ENCODE measurements around the gene SMU1. TPM values are rescaled to one million over a fixed set of nuclear protein-coding genes. Genes with fewer than 3 reads are reported as not detected.
"Not testable (repeated sequence)": the region's sequence is repeated elsewhere in the genome, so short reads cannot be mapped to it uniquely, and the experiment has no call there.

Gene SMU1
- polyA plus RNA-seq, 3 donors, result 4.7 to 13.9 (median 10.5) TPM

DNA sequence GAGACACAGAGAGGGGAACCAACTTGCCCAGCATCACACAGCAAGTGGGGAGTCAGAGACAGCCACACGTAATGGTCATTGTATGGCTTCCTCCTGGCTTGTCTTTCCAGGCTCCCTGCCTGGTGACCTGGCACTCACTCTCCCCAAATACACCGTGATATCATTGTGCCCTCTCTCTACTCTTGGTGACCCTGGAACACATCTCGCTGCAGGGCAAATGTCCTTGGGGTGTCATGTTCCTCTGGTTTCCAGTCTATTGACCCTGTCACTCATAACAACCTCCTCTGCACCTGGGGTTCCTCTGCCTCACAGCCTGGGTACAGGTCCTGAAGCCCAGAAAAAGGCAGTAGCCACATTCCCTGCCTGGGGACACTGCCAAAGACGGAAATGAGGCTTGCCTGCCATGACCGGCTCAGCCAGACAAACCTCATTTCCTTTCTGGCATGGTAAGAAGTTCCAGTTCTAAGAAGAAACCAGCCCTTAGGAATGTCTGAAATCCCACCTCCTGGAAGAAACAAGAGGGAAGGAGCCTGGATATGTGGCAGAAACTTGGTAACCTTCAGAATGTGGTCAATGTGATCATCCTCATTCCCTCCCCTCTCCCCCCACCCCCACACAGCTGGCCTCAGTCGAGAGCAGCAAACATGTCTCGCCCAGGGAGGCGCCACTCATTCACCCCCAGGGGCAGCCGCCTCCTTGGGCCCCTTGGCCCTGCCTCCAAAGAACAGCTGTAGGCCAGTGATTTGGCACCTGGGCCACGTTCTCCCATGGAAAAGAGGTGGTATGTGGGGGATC, 30.6 kb upstream of the SMU1 start:
- WGBS, 3 donors, result 32 to 50% (median 46%) methylated on average over 10 of the region's 10 CpGs
- no peak overlapping the region for H3K27ac ChIP-seq (ENCODE audit: low read depth, low read length)

DNA sequence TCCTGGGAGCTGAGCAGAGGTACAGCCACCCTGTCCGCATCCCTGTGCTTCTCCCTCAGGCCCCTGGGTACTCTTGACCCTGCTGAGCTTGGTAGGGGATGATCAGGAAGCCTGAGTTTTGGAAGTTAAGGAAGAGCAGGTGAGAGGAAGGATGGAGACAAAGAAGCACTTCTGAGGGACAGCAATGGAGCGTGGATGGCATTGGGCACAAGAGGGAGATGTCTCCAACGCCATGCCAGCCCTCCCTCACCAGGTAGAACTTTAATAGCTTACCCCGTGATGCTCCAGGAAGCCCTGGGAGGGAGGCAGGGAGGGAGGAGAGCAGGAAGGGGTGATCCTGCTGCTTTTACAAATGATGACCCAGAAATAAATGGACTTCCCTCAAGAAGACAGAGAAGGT, 29.9 kb upstream of the SMU1 start:
- 66 to 71% (median 70%) methylated on average over 4 of the region's 4 CpGs for WGBS, 3 donors
- no peak overlapping the region for H3K27ac ChIP-seq (ENCODE audit: low read depth, low read length)

DNA sequence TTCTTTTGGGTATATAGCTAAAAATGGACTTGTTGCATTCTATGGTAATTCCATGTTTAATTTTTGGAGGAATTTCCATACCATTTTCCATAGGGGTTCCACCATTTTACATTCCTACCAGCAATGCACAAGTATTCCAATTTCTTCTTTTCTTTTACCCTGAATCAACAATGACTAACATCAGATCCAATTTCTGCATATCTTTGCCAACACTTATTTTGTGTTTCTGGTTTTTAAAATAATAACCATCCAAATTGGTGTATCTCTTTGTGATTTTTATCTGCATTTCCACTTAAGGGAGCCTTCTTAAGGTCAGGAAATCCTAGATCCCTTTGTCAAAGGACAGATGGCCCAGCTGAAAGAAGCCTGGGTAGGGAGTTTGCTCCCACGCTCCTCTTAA, 29.5 kb upstream of the SMU1 start:
- 81 to 89% (median 84%) methylated on average over 1 of the region's 1 CpG for WGBS, 3 donors
- no peak overlapping the region for H3K27ac ChIP-seq (ENCODE audit: low read depth, low read length)

DNA sequence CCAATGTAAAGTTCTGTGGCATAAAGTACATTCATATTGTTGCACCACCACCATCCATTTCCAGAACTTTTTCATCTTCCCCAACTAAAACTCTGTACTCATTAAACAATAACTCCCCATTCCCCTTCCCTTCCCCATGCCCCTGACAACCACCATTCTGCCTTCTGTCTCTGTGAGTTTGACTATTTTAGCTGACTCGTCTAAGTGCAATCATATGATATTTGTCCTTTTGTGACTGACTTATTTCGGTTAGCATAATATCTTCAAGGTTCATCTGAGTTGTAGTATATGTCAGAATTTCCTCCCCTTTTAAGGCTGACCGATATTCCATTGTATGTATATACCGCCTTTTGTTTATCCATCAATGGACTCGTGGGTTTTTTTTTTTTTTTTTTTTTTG, 29.0 kb upstream of the SMU1 start:
- 78 to 81% (median 79%) methylated on average over 5 of the region's 5 CpGs for WGBS, 3 donors
- no peak overlapping the region for H3K27ac ChIP-seq (ENCODE audit: low read depth, low read length)

DNA sequence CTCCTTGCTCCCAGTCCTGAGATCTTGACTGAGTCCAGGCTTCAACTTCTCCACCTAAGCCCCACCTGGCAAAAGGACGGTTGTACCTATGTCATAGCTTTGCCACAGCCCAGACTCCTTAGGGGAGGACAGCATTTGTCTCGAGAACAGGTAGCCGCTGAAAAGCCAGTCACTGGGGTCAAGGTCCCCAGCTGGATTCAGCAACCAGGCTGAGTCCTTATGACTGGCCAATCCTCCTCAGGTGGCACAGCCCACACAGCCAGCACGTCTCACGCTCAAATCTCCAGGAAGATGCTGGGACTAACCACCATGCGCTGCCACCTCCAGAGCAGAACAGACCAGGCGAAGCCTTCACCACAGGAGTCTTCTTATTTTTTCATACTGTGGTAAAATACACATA, 27.9 kb upstream of the SMU1 start:
- no peak overlapping the region for H3K27ac ChIP-seq (ENCODE audit: low read depth, low read length)
- 85 to 96% (median 86%) methylated on average over 7 of the region's 7 CpGs for WGBS, 3 donors

DNA sequence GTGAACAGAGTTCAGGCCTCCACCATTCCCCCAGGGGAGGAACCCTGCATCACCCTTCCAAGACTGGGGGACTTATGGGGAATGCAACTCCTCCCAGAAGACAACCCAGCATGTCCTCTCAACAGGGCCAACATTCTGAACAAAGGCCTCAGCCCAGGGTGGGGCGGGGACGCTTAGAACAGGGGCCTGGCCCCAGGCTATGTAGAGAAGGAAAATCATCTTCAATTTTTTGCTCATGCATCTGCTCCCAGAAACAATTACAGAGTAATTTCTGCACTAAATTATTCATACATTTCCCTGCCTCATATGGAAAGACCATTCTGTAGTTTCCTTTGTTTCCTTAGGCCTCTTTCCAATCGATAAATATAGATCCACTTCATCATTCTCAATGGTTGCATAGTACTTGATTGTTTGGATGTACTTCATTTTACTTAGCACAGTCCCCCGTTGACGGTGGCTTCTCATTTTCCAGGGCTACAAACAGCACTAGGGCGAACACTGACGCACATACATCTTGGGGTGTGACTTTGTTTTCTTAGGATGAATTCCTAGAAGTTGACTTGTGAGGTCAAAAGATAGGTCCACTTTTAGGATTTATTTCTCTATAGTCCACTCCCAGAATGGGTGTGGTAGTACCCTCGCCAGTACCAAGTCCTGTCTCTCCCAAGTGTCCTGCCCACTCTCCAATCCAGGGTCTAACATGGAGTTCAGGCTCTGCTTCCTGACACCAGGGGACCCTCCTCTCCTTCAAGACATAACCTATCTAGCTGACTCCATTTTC, 27.2 kb upstream of the SMU1 start:
- no peak overlapping the region for H3K27ac ChIP-seq (ENCODE audit: low read depth, low read length)
- 78 to 86% (median 82%) methylated on average over 8 of the region's 8 CpGs for WGBS, 3 donors

DNA sequence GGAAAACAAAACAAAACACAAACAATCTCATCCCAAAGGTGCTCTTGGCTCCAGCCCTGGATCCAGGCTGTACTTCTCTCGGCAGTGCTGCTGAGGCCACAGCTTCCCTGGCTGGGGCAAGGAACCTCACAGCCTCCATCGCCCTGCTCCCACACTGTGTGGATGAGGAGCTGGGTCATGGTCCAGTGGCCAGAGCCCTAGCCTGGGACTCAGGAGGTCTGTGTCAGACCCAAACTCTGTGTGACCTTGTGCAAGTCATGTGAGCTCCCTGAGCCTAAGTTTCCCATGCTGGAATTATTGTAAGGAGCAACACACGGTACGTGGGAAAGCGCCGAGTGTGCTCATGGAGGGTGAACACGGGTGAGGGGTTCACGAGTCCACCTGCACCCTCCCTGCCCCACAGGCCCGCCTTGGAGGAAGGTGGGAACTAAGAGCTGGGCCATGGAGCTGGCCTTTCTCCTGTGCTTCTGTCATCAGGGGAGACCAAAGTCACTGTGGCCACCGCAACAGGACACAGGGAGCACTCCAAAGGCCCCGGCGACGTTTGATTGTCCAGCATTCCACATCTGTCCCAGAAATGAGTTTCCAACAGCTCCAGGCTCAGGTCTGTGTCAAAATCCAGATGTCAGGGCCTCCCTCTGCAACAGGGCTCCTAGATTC, 26.2 kb upstream of the SMU1 start:
- 95 to 97% (median 97%) methylated on average over 13 of the region's 13 CpGs for WGBS, 3 donors
- no peak overlapping the region for H3K27ac ChIP-seq (ENCODE audit: low read depth, low read length)

DNA sequence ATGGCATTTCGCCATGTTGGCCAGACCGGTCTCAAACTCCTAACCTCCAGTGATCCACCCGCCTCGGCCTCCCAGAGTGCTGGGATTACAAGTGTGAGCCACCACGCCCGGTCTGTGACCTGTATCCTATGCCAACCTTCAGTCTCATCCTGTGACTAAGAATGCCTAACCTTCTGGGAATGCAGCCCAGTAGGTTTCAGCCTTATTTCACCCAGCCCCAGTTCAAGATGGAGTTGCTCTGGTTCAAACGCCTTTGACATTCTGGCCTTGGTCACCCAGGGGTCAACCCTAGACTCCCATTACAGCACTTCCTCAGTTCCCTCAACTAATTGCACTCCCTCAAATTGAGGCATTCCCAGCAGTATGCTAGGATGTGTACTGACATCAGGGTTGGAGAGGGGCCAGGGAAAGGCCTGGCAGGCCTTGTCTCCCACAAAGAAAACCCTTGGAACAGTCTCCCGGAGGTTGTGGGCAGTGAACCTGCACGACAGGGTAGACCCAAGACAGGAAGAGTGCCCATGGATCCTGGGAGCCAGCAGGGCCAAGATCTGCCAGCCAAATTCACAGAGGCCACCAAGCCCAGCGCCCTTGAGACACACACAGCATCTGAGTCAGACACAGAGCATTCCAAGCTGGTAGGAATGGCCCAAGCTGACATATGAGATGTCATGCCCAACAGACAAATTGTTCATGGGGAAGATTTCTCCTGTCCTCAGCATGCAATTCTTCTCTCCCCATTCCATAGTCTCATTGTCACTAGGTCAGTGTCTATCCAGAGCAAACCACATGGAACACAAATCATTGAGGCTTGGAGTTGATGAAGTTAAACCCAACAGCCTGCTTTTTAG, 24.9 kb upstream of the SMU1 start:
- H3K27ac ChIP-seq (ENCODE audit: low read depth, low read length), result peak overlapping the region; percentile 3
- 72 to 80% (median 78%) methylated on average over 10 of the region's 10 CpGs for WGBS, 3 donors

DNA sequence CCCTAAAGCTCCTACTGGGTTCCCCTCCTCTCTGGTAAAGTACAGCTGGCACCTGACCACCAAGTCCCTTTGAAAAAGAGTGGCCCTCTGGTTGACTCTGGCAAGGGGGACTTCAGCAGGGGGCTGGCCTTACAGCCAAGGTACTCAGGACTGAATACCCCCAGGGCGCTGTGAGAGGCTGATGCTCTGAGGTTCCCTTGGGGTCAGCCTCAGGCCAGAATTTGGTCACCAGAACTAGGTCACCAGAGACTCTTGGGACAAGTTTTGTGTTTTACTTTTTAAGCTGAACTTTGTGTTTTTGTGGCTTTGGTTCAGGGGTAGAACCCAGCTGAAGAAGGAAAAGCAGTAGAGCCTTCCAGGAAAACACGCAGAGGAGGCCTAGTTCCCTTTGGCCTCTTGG, 23.3 kb upstream of the SMU1 start:
- H3K27ac ChIP-seq (ENCODE audit: low read depth, low read length), result no peak overlapping the region
- 79 to 86% (median 85%) methylated on average over 2 of the region's 2 CpGs for WGBS, 3 donors

DNA sequence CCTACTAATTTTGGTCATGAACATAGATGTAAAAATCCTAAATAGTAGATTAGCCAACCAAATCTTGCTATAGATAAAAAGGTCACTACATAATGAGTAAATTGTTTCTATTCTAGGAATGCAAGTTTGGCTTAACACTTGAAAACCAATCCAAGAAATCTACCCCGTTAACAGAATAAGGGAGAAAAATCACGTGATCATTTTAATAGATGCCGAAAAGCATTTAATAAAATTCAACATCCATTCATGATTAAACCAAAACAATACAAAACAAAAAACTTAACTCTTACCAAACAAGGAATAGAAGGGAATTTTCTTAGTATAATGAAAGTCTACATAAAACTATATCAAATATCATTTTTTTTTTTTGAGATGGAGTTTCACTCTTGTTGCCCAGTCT, 20.7 kb upstream of the SMU1 start:
- no peak overlapping the region for H3K27ac ChIP-seq (ENCODE audit: low read depth, low read length)
- 67 to 82% (median 81%) methylated on average over 3 of the region's 3 CpGs for WGBS, 3 donors

DNA sequence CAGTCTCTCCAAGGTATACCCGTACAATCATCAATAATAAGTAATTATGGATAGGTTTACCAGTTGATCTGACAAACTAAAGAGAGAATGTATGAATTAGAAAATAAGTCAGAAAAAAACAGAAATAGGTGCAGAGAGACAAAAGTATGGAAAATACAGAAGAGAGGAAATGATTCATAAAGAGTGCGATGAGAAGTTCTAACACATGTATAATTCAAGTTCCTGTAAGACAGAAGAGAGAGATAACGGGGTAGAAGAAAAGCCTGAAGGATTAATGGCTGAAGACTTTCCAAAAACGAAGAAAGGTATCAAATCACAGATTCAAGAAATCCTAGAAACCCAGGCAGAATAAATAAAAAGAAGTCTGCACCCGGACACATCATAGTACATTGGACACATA, 16.2 kb upstream of the SMU1 start:
- no peak overlapping the region for H3K27ac ChIP-seq (ENCODE audit: low read depth, low read length)
- WGBS, 3 donors, result 67 to 78% (median 73%) methylated on average over 5 of the region's 5 CpGs

DNA sequence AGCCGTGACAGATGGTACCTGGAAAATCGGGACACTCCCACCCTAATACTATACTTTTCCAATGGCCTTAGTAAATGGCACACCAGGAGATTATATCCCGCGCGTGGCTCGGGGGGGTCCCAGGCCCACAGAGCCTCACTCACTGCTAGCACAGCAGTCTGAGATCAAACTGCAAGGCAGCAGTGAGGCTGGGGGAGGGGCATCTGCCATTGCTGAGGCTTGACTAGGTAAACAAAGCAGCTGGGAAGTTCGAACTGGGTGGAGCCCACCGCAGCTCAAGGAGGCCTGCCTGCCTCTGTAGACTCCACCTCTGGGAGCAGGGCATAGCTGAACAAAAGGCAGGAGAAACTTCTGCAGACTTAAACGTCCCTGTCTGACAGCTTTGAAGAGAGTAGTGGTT, 9.2 kb upstream of the SMU1 start:
- H3K27ac ChIP-seq (ENCODE audit: low read depth, low read length), result not testable (repeated sequence)
- WGBS, 3 donors, result 84 to 92% (median 92%) methylated on average over 9 of the region's 9 CpGs

DNA sequence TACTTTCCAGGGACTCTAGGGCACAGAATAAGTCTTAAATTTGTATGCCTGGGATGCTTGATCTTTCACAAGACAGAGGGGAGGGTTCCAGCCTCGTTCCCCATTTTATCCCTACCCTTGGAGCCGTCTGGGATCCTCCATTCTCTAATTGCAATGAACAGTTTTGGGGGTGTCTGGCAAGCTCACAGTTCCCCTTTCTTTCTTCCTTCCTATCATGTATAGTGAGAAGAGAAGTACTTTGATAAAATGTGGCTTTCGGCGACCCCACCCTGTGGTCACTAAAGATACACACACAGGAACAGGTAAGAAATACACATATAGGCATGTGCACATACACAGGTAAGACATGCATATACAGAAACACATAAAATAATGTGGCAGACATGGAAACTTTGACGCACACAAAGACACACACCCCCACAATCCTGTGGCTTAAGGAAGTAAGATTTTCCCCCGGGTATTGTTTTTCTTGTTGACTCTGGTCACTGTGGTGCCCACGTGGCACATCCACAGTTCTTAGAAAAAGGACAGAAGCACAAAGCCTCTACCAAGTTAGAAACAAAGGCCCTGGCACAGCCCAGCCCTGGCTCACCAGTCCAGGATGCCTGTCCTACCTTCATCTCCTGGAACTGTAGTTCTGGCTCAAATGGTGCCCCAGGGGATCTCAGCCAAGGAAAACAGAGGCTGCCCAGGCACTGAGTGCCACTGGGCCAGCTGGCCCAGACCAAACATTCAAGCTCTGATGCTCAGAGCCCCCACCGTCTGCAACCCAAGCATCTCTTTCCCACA, 6.3 kb upstream of the SMU1 start:
- WGBS, 3 donors, result 44 to 55% (median 45%) methylated on average over 8 of the region's 8 CpGs
- no peak overlapping the region for H3K27ac ChIP-seq (ENCODE audit: low read depth, low read length)

DNA sequence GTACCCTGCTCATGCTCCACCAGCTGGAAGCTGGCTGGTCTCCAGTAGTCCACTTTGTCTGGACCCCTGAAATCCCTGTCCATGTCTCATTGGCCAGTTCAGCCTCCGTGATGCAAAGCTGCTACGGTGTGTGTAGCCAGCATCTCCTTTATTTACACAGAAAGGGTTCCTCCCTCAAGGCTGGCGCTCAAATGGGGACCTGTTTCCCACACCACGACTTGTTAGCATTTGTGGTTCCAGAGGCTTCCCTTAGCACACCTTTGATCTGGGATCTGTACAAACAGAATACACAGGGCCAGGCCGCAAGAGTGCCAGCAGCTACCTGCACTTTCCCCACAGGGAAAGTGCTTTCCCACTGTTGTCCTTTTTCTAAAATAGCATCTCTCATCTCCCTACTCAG, 5.7 kb upstream of the SMU1 start:
- no peak overlapping the region for H3K27ac ChIP-seq (ENCODE audit: low read depth, low read length)
- 62 to 78% (median 73%) methylated on average over 5 of the region's 5 CpGs for WGBS, 3 donors

DNA sequence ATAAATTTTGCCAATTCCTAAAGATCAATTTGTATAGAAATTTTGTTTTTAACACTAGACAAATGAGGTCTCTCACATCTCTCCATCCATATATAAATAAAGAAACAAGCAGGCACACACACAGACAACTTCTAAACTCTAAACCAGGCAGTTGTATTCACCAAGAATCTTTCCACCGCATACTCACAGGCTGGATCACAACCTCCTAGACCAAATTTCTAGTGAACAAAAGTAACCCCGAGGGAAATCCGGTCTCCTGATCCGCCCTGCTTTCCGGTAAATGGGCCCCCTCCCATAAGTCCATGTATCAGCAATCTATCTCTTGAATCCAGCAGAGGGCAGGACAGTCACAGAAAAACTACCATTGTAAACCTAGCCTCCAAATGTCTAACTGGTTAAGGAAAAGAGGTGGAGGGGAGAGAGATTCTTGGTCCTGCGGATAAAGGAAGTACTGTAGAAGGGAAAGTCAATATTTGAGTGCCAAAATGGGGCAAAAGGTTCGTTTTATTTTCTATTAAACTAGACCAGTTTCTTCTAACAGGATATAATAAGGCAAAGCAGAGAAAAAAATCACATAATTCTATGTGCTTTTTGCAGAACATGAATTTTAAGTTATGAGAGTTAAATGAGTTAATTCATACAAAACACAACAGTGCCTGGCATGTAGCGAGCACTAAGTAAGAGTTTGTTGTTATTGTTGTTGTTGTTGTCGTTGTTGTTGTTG, 4.8 kb upstream of the SMU1 start:
- WGBS, 3 donors, result 9 to 15% (median 15%) methylated on average over 9 of the region's 9 CpGs
- no peak overlapping the region for H3K27ac ChIP-seq (ENCODE audit: low read depth, low read length)

DNA sequence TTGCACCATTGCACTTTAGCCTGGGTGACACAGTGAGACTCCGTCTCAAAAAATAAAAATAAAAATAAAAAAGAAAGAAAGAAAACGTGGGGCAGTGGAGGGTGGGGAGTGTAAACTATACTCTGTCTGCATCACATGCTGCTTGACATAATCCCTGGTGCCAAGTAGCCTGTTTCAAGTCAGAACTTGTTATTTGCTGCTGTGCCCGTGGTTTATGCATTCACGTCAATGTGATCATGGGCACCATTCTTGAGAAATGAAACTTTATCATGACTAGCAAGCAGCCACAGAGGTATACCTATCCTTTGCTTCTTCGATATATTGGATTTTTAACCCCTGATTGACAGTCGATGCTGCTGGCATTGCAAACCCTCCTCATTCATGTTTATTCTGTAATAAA, 4.1 kb upstream of the SMU1 start:
- no peak overlapping the region for H3K27ac ChIP-seq (ENCODE audit: low read depth, low read length)
- 59 to 63% (median 62%) methylated on average over 6 of the region's 6 CpGs for WGBS, 3 donors

DNA sequence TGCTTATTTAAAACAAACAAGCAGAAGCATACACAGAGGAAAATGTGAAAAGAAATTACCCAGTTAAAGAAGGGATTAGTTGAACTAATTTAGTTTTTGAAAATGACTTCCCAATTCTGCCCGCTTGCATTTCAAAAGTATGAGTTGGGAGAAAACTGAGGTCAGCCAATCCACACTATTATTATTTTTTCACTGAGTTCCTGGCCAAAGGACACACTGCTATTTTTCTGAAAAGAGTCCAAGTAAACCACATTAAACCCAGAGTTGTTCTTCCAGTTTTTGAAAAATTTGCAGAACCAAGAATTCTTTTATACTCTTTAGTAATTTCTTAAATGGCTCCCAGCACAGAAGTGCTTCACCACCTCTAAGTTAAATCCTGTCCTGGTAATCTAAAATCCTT, 7.5 kb downstream of the SMU1 start:
- no peak overlapping the region for H3K27ac ChIP-seq (ENCODE audit: low read depth, low read length)
- WGBS, 3 donors, result 71 to 79% (median 73%) methylated on average over 1 of the region's 1 CpG

Measured in adipose tissue (tissue), 3 donors.